Activated CD4-positive, alpha-beta T cell treated with anti-CD3 and anti-CD28 coated beads, Interleukin-10, Interleukin-2, amounts not matched to agents 100 ng/mL and 50 ng/mL, durations not matched to agents 16 hours and 8 hours (primary cell): ENCODE data around the gene ZBTB2.
"Not testable (repeated sequence)": the region's sequence is repeated elsewhere in the genome, so short reads cannot be mapped to it uniquely, and the experiment has no call there.

Source experiments
- DNase-seq: peaks from one replicate; pipeline ENCODE4 v3.0.0-alpha.2; 2020

The ZBTB2 gene

DNA sequence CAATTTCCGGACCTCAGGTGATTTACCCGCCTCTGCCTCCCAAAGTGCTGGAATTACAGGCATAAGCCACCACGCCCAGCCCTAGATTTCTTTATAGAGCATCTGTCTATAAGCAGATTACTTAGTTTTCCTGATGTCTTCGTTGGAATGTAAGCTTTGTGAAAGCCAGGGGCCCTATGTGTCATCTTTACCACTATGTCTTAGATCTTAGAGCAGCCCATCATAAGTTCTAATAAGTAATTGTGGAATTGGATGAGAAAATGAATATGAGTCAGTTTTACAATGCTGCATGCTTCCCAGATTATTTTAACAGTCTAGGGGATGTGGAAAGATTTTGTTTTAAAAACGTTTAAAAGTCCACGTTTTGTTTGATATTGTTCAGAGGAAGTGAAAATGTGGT is 9.1 kb upstream of the ZBTB2 start:
- no peak for DNase-seq

DNA sequence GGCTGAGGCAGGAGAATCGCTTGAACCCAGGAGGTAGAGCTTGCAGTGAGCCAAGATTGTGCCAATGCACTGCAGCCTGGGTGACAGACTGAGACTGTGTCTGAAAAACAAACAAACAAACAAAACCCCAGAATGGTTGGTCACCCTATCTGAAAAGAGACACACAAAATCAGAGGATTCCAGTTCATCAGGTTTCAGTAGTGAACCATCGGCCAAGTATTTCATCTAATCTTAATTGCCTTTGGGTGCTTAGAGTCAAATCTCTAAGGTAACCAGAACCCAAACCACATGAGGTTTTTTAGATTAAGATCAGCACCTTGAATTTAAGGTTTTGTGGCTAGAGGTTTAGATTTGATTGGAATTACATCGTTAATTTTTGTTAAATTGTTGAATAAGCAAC is 8.3 kb upstream of the ZBTB2 start:
- peak; percentile 30 for DNase-seq

DNA sequence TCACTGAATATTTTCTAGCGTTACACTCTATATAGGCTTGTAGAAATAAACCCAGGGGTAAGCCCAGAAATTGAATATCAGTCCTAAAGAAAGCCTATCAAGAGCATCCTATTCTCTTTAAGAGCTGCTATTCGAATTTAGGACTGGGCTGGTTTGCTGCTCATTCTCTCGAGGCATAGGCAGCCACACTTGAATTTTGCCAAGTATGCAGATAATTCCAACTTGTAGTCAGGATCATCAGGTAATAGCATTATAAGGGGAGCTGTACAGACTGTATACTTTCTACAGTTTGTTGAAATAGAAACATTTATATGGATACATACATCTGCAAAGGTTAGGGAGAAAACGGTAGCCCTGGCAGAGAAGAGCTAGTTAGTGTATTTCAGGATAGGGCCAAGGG is 2.1 kb upstream of the ZBTB2 start:
- DNase-seq: no peak

DNA sequence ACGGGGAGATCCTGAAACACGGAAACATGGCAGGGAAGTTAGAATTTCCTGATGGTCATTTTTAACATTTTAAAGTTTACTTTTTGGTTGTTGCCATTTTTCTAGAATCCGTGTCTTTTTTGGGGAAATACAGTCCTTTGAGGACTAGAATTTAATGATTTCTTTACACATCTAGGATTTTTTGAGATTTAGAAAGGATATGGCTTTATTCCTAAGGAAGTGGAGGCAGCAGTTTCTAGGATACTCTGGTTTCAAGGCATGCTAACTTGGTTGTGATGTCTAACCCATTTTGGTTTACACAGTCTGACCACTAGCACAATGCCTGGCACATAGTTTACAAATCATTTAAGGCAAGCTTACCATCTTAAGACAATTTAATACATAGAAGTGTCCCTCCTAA is 1.1 kb upstream of the ZBTB2 start:
- DNase-seq: no peak

DNA sequence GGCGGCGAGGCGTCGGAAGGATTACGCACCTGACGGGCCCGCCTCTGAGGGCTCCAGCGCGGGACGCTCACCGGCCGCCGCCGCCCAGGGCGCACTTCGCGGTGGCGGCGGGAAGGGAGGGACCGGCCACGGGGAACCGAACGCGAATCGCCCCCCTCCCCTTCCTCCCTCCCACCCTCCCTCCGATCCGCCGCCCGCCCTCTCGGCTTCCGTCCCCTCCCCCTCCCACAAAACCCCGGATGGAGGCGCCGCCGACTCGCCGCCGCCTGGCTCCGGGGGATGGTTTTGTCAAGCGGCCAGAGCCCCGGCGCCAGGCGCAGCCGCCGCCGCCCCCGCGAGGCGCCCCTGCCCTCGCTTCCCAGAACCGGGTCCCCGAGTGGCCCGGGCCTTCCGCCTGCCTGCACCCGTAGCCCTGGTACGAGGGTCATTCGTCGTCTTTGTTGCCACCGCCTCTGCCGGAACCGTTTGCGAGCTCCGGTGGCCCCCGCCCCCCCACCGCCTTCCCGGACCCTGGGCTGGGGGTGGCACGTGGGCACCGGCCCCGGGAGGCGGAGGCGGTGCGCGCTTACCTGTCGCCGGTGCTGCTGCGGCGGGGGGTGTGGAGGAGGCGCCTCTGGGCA is 398 bp downstream of the ZBTB2 start:
- DNase-seq: peak; percentile 81

DNA sequence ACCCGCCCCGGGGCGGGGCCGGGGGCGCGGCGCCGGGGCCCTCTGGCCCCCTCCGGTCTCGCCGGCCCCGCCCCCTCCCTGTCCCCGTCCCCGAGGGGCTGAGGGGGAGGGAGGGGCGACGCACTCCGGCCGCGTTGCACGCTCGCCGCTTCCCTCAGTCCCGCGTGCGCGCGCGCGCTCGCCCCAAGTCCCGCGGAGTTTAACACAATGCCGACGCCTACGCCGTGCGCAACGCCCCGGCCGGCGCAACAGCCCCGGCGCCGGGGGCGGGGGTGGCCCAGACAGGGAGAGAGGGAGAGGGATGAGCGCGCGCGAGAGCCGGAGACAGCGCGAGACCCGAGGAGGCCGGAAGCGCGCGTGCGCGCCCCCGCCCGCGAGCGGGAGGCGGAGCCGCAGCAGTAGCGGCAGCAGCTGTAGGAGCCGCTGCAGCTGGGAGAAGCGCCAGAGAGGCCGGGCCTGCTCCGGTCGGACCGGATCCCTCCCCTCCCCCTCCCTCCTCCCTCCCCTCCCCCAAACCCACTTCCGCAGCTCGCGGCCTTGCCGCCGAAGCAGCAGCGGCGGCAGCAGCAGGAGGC is 996 bp downstream of the ZBTB2 start:
- peak; percentile 99 for DNase-seq

DNA sequence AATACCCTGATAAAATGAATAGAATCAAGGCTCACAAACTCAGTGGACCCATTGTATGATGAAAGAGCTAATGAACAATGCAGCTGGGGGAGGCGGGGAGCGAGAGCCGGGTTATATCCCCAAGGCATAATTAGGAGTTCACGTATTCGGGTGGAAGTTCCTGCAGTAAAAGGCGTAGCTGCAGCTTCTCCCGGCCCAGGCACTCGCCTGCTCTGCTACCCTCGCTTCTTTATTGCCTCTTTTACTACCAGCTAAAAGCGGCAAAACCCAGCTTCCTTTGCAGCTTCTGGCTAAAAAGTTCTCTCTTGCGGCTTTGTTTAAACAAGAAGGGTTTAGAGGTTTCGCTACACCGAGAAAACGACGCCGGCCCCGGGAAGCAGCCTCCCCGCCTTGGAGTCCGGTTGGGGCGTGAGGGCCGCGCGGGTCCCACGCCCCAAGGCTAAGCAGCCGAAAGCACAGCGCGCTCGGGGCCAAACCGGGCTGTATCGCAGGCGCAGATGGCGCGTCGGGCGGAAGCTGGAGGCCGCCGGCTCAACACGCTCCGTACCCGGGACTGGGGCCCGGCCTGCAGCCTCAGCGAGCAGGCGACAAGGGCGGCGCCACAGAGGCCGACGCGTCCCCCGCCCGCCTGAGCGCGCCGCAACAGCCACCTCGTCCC is 1.6 kb downstream of the ZBTB2 start:
- peak; percentile 51 for DNase-seq

DNA sequence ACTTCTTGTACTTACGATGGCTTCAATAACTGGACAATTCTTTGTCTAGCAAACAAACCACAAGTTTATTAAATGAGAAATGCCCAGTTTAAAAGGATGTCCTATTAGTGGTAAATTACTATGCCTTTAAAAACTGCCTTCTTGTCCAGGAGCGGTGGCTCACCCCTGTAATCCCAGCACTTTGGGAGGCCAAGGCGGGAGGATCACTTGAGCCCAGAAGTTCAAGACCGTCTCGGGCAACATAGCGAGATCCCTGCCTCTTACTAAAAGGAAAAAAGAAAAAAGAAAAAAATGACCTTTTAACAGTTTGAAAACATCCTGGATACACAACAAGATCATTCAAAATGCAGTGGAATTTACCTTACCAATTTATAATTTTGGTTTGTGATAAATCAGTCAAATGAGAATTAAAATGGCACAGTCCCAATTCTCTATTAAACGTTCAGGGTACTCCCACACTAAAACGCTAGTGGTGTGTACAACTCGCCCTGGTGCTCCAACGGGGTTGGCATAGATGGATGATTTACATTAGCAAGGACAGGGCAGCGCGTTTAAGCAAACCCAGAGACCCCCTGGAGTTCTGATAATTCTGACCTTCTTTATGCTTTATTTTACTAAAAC is 2.3 kb downstream of the ZBTB2 start:
- DNase-seq: no peak

DNA sequence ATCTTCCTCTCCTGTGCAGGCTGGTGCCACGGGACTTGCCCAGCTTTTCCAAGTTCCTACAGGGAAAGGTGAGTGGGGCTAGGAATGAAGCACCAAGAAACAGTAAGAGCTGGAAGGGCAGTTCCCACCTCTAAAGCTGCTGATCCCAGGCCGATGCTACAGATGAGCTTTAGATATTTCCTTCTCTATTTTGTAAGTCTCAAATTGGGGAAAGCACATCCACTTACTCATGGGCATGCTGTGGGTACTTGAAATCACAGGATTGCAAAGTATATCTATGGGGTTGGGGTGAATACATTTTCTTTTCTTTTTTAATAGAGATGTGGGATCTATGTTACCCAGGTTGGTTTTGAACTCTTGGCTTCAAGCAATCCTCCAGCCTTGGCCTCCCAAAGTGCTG is 3.1 kb downstream of the ZBTB2 start:
- DNase-seq: no peak

DNA sequence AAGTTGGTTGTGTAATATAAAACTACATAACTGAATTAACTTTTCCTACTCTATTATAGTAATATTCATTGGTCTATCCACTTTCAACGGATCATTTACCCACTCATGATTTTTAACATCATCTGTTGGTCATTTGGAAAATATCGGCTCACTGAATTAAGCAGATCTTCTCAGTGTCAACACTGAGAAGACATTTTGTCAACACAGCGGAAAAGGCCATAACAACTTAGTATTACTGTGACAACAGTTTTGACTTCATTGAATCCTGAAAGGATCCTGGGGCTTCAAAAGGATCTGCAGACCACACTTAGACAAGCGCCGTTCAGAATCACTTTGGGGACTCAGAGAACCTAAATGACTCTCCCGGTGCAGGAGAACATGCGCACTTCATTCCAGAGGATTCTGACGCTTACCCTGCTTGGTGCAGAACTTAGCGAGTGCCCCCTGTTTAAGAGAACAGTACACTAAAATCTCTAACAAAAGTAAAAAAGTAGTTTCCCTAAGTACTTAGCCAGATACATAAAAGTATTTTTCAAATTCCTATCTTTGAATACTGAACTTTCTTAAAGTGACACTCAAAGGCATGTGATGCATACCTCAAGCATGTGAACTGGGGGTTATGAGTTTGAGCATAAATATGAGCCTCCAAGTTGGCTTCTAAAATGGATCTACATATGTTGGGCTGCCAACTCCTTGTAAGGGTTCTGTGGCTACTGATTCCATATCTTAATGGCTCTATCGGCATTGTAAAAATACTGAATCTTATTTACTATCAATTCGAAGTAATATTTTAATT is 4.0 kb downstream of the ZBTB2 start:
- no peak for DNase-seq

DNA sequence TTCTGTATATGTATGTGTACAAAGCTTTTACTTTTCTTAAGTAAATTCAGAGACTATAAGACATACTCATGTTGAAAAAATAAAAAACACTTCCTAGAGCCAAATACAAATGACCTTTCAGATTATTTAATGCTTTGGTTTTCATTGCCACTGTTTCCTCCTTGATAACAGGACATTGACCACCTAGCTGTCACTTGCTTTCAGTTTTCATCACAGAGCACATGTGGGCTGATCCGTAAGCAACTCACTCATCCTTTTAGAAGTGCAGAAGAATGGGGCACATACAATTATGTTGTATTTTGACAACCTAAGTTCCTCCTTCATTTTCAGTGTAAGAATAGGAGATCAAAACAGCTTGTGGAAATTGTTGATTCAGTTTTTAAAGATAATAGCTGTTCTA is 6.2 kb downstream of the ZBTB2 start:
- peak; percentile 57 for DNase-seq

DNA sequence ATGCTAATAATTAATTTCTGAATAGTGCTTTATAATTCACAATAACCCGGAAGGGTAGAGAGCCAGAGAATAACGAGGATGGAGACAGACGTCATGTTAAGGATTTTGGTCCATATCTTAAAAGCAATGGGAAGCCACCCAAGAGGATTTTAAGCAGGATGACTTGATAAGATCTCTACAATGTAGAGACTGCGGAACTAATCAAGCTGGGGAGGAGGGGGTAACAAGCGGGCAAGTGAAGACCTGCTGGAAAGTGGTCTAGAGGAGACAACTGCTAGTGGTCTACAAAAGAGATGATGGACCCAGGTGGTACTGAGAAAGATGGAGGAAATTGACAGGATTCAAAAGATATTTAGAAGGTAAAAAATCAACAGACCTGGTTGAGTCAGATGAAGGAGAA is 7.2 kb downstream of the ZBTB2 start:
- no peak for DNase-seq

DNA sequence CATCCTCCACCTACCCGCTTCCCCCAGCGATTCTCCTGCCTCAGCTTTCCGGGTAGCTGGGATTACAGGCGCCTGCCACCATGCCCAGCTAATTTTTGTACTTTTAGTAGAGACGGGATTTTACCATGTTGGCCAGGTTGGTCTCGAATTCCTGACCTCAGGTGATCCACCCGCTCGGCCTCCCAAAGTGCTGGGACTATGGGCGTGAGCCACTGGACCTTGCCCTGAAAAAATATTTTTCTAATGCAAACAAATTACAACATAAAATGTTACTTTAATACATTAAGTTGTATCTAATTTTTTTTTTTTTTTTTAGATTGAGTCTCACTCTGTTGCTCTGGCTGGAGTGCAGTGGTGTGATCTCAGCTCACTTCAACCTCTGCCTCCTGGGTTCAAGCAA is 8.7 kb downstream of the ZBTB2 start:
- DNase-seq: not testable (repeated sequence)

DNA sequence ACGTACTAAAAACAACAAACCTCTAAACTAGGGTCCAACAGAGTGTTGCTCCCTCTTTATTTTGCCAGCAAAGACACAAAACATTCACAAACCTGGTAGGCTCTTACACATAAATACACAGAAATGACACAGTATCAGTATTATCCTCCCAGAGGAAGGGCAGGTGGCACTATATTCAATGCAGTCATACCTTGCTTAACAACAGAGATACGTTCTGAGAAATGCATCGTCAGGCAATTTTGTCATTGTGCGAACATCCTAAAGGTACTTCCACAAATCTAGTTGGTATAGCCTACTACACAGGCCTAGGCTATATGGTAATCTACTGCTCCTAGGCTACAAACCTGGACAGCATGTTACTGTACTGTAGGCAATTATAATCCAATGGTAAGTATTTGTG is 9.6 kb downstream of the ZBTB2 start:
- DNase-seq: peak; percentile 60

DNA sequence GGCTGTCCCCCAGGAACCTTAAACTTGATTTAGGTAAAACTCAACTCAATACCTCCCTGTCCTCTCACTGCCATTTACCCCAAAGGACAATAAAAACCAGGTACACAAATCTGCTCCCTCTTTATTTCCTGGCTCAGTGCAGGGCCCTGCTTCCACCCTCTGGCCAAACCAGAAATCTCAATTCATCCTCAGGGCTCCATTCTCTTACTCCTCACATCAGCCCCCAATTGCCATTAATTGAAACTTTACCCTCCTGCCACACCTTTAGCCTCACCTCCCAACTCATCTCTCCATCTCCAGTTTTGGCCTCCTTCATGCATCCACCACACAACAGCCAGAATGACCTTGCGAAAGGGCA is 10.5 kb downstream of the ZBTB2 start:
- DNase-seq: no peak

DNA sequence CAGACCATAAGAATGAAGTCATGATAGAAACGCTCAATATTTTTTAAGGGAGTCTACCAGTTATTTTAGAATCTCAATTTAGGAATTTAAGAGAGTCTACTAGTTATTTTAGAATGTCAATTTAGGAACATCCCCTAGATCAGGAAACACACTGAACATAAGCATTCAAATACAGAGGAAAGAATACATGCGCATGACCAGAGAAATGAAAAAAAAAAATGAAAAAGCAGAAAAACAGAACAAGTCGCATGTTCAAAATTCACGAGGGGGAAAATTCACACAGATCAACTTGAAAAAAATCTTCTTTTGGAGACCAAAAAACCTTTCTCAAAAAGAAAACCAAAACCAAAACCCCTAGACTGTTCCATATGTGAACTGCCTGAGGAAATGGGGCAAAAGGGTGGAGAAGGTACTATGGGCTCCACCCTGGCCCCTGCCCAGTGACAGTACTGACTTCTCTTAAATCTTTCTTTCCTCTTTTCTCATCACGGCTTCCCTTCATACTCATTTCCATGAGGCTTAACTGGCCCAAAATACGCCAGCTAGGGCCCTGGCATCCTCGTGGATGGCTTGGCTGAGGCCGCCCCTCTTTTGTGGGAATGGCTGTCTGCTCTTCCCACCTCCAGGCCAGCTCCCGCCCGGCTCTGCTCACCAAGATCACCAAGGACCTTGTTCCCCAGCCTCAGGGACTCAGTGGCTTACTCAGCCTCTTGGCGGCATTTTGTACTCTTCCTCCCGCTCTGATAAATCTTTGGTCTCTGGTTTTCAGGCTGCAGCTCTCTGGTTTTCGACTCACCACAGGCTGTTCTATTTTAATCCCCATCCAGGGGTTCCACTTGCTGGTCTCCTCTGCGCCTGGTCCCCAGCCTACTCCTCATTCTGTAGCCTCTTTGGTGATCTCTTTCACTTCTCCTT is 11.2 kb downstream of the ZBTB2 start:
- DNase-seq: peak; percentile 45

DNA sequence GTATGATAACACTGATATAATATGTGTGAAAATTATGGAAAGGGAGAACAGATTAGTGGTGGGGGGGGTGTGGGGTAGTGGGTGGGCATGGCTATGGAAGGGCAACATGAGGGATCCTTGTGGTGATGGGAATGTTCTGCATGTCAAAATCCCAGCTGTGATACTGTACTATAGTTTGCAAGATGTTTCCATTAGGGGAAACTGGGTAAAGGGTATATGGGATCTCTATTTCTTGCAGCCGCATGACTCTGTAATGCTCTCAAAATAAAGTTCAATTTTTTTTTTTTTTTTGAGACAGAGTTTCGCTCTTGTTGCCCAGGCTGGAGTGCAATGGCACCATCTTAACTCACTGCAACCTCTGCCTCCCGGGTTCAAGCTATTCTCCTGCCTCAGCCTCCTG is 14.3 kb downstream of the ZBTB2 start:
- DNase-seq: no peak

DNA sequence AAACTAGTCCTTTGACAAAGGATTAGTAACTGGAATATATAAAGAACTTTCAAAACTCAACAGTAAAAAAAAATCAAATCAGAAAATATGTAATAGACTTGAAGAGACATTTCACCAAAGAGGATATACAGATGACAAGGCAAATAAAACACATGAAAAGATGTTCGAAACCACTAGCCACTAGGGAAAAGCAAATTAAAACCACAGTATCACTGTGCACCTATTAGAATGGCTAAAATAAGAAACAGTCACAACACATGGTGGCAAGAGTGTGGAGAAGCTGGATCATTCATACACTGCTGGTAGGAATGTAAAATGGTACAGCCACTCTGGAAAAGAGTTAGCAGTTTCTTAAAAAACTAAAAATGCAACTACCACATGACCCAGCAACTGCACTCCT is 14.9 kb downstream of the ZBTB2 start:
- no peak for DNase-seq

DNA sequence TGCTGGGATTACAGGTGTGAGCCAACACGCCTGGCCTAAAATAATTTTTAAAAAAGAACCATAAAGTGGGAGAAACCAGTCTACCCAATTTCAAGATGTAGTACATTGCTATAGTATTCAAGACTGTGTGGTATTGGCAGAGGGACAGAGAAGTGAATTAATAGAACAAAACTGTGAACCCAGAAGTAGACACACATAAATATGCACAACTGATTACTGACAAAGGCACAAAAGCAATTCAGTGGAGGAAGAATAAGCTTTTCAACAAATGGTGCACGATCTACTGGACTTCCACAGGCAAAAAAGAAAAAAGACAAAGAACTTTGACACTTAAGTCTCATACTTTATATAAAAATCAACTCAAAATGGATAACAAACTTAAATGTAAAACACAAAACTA is 15.5 kb downstream of the ZBTB2 start:
- DNase-seq: no peak

DNA sequence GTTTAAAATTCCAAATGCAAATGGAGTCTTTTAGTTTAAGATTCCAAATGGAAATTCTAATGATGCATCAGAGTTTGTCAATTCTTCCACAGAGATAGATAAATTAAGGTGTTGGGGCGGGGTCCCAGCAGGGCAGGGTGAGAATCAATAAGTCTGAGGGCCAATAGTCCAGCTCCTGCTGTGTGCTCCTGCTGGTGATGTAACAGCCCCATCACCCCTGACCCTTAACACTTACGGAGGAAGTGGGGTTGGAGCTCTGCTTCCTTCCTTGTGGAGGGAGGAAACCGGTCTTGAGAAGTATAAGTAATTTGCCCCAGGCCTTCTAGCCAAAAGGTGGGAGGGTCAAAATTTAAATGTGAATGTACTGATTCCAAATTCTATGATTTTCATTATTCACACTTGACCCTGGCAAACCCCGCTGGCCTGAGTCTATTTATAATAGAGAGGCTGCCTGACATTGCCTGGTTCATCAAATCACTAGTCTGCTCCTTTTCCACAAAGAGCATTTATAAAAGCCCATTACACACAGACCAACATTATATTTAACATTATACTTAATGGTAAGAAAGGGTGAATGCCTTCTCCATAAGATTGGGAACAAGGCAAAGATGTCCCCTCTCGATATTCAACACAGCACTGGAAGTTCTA is 17.2 kb downstream of the ZBTB2 start:
- DNase-seq: peak; percentile 59

DNA sequence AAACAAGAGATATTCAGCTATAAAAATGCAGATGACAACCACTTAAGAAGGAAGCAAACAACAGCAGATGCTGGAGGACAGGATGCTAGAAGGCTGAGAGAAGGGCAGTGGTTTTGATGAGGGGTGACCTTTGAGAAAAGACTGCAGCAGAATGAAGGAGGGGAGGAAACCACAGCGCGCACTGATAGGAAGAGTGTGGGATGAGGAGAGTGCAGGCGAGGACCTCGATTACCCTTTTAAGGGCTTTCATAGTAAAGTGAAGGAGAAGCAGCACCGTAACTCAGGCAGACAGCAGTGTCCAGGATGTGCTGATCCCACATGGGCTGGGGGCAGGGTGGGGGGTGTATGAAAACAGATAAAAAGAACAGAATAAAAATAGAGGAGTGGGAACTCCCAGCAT is 19.2 kb downstream of the ZBTB2 start:
- DNase-seq: peak; percentile 39

DNA sequence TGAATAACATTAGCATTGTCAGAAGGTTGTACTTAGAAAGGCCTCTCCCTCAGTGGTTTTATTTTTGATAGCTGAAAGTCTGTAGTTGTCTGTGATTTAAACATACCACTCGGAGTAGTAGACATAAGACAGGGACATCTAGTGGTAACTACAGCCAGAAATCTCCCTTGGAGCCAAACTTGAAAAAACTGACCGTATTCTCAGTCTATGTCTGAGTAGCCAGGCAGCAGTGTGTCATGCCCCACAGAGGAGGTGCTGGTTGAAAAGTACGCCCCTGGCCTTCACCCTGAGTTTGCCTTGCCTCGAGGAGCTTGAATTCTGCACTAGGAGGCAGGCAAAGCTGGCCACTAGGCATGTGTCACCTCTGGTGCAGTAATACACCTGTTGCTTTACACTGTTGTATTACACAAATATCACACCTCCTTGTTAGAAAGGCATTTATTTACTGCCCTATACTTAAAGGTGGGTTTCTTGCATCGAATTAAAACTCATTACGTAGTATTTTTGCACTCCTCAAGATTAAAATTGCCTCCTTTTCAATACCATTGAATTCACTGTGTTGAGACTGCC is 20.8 kb downstream of the ZBTB2 start:
- no peak for DNase-seq
